Lung (tissue), 12 donors: ENCODE data around the gene RER1. TPM values are rescaled to one million over a fixed set of nuclear protein-coding genes. Genes with fewer than 3 reads are reported as not detected.

ENCODE experiments used
- ATAC-seq: fragments of 200-7000 bp; cut with Tn5 transposase; one replicate; pipeline ENCODE4 v1.9.1; 2020; ENCODE audit warnings: moderate number of reproducible peaks; ENCODE audit not compliant: insufficient read depth, low FRiP score
- DNase-seq, 3 donors: peaks; one replicate each; pipeline ENCODE4 v3.0.0-alpha.2; 2013 to 2017
- H3K27ac ChIP-seq, 2 donors: one replicate each; pipeline ENCODE4 v1.5.1; 2013; ENCODE audit warnings: mild to moderate bottlenecking in 2 of 2, moderate library complexity in 2 of 2, control low read depth in 1 of 2, inconsistent platforms in 1 of 2, low read depth in 1 of 2, low read length in 1 of 2
- H3K27me3 ChIP-seq, 3 donors: one replicate each; pipeline ENCODE4 v1.5.1; 2013; ENCODE audit warnings: low read length in 2 of 3; ENCODE audit not compliant: control insufficient read depth in 3 of 3, insufficient read depth in 3 of 3
- H3K36me3 ChIP-seq, 4 donors: one replicate each; pipeline ENCODE4 v1.5.1; 2013; ENCODE audit warnings: low read length in 4 of 4, mild to moderate bottlenecking in 1 of 4, moderate library complexity in 1 of 4; ENCODE audit not compliant: control insufficient read depth in 4 of 4, insufficient read depth in 4 of 4
- H3K4me1 ChIP-seq, 5 donors: one replicate each; pipeline ENCODE4 v1.5.1; 2013; ENCODE audit warnings: low read length in 5 of 5, mild to moderate bottlenecking in 2 of 5, moderate library complexity in 1 of 5; ENCODE audit not compliant: control insufficient read depth in 5 of 5, insufficient read depth in 5 of 5
- H3K4me3 ChIP-seq: one replicate; pipeline ENCODE4 v1.5.1; 2013; ENCODE audit warnings: mild to moderate bottlenecking, control low read depth, moderate library complexity
- H3K9ac ChIP-seq, 2 donors: one replicate each; pipeline ENCODE4 v1.5.1; 2013; ENCODE audit warnings: low read length in 2 of 2, control low read depth in 1 of 2; ENCODE audit not compliant: insufficient read depth in 1 of 2
- H3K9me3 ChIP-seq, 4 donors: one replicate each; pipeline ENCODE4 v1.5.1; 2013; ENCODE audit warnings: low read length in 3 of 4, mild to moderate bottlenecking in 1 of 4, moderate library complexity in 1 of 4; ENCODE audit not compliant: control insufficient read depth in 4 of 4, insufficient read depth in 3 of 4
- WGBS, 2 donors: extraction: QIAGEN DNeasy Blood & Tissue Kit; methylation state at CpG; one replicate each; pipeline ENCODE4 v1.1.7; 2013; 5-methylcytosine and 5-hydroxymethylcytosine counted together
- polyA plus RNA-seq, 2 donors: library from polyadenylated mRNA; stranded (reverse); fragments of 200-250 nt; gene quantifications; one replicate each; pipeline ENCODE4 v1.2.1, GENCODE V29; 2013
- total RNA-seq, 2 donors: library from RNA; depleted of rRNA in 1 of 2; stranded (reverse); fragments of >200 nt in 1 of 2; gene quantifications; one replicate each; pipeline ENCODE4 v1.2.1, GENCODE V29; 2014 to 2021
- TF ChIP-seq, protein P1 (sequence below): IDR thresholded peaks from 2 replicates; pipeline ENCODE4 v1.5.1; 2012; ENCODE audit warnings: mild to moderate bottlenecking; ENCODE audit errors: control extremely low read depth, extremely low read depth
- donor health status: control.
- donor health status: control.
- donor health status: Bipolar disorder and iron deficiency.
- donor health status: healthy.
- donor health status: DM: yes; HTN: yes; CAD: no.

RER1 gene
- total and polyA plus RNA-seq, 4 donors: 71.7 to 134 (median 87.9) TPM

DNA sequence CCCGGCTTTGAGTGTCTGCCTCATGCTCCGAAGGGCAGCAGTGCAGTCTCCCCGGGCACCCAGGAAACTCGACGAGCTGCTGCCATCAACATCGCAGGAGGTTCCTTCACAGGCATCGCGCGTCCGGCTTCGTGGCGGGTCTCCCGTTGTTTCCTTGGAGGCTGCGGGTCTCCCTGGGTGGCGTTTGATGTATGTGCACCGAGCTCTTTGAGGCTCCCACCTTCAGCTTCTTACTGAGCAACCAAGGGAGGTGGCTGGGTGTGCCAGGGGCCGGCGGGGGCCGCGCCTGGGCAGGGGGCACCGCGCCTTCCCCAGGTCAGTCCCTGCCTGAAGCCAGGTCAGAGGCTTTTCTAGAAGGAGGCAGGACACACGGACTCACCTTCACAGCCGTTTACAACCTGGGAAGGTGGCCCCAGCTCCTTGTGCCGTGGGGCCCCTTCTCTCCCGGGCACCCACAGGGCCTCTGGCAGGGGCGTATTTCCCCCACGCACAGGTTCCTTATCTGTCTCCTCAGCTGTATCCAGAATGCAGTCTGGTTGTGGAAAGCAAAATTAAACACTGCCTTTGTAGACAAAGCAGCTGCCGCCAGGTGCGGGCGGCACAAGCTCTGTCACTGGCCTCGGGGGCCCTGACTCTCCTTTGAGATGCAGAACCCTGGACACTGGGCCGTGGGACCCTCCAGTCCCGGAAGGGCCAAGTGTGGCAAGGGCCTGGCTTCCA, 42.5 kb downstream of the RER1 start:
- DNase-seq (no peak), ATAC-seq (no peak)
- H3K27me3 ChIP-seq: peaks cover 0 to 18% (median 0%) of the 10 kb centered on the region in 3 donors
- H3K9ac ChIP-seq: no peak overlapping the region
- H3K4me3 ChIP-seq: no peak overlapping the region
- H3K27ac ChIP-seq: no peak overlapping the region
- H3K36me3 ChIP-seq: no peaks in the 10 kb centered on the region
- peaks cover 0 to 13% (median 0%) of the 10 kb centered on the region in 4 donors for H3K9me3 ChIP-seq
- 59 to 61% methylated on average over 34 of the region's 34 CpGs for WGBS, 2 donors
- H3K4me1 ChIP-seq: peaks cover 0 to 22% (median 0%) of the 10 kb centered on the region in 5 donors
- TF ChIP-seq, protein P1, sequence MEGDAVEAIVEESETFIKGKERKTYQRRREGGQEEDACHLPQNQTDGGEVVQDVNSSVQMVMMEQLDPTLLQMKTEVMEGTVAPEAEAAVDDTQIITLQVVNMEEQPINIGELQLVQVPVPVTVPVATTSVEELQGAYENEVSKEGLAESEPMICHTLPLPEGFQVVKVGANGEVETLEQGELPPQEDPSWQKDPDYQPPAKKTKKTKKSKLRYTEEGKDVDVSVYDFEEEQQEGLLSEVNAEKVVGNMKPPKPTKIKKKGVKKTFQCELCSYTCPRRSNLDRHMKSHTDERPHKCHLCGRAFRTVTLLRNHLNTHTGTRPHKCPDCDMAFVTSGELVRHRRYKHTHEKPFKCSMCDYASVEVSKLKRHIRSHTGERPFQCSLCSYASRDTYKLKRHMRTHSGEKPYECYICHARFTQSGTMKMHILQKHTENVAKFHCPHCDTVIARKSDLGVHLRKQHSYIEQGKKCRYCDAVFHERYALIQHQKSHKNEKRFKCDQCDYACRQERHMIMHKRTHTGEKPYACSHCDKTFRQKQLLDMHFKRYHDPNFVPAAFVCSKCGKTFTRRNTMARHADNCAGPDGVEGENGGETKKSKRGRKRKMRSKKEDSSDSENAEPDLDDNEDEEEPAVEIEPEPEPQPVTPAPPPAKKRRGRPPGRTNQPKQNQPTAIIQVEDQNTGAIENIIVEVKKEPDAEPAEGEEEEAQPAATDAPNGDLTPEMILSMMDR: no peak

DNA sequence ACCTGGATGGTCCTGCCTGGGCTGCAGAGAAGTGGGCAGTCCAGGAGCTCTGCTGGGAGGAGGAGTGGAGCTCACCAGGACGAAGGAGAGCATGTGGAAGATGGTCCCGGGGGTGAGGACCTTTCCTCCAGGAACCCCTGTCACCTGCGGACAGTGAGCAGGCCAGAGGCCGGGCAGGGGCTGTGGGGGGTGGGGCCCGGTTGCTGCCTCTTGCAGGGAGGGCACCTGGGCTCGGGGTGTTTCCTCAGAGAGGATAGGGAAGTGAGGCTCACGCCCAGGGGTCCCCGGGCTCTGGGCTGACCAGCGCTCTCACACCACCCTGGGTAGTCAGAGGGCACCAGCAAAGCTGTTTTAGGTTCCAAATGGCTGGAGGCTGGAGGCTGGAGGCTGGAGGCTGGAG, 43.5 kb downstream of the RER1 start:
- WGBS, 2 donors: 59 to 84% methylated on average over 9 of the region's 9 CpGs
- H3K27me3 ChIP-seq: peaks cover 0 to 18% (median 0%) of the 10 kb centered on the region in 3 donors
- H3K36me3 ChIP-seq: no peaks in the 10 kb centered on the region
- H3K4me3 ChIP-seq: no peak overlapping the region
- H3K9ac ChIP-seq: no peak overlapping the region
- TF ChIP-seq, protein P1: no peak
- peaks cover 0 to 3% (median 0%) of the 10 kb centered on the region in 4 donors for H3K9me3 ChIP-seq
- no peak for DNase-seq
- ATAC-seq: no peak
- peaks cover 0 to 22% (median 0%) of the 10 kb centered on the region in 5 donors for H3K4me1 ChIP-seq
- no peak overlapping the region for H3K27ac ChIP-seq

GRCh38 chr1:2435746-2436355, 44.2 kb downstream of the RER1 start:
- H3K36me3 ChIP-seq: no peaks in the 10 kb centered on the region
- H3K27ac ChIP-seq: no peak overlapping the region
- no peak for DNase-seq
- ATAC-seq: no peak
- no peak overlapping the region for H3K9ac ChIP-seq
- H3K9me3 ChIP-seq: peaks cover 0 to 1% (median 0%) of the 10 kb centered on the region in 4 donors
- no peak overlapping the region for H3K4me3 ChIP-seq
- WGBS, 2 donors: 65 to 89% methylated on average over 1 of the region's 2 CpGs
- peaks cover 0 to 21% (median 0%) of the 10 kb centered on the region in 5 donors for H3K4me1 ChIP-seq
- TF ChIP-seq, protein P1: no peak
- H3K27me3 ChIP-seq: peaks cover 0 to 18% (median 0%) of the 10 kb centered on the region in 3 donors
